HG03575 (cell line): ENCODE results near the gene PAK6.

Experiments used
- ATAC-seq: cut with Tn5 transposase; IDR thresholded peaks from one replicate; pipeline ENCODE4 v1.9.1; 2021; ENCODE audit not compliant: unreplicated experiment, insufficient number of reproducible peaks, low FRiP score; ENCODE audit errors: extremely low read depth

The PAK6 gene

GRCh38 chr15:40283615-40284300, 44.9 kb downstream of the PAK6 start:
- ATAC-seq: no peak

GRCh38 chr15:40285151-40285550, 46.3 kb downstream of the PAK6 start:
- ATAC-seq: no peak

GRCh38 chr15:40285554-40286011, 46.7 kb downstream of the PAK6 start:
- ATAC-seq: no peak

GRCh38 chr15:40286061-40286532, 47.2 kb downstream of the PAK6 start:
- ATAC-seq: no peak

- no peak for ATAC-seq
These were observed 47.9 kb downstream of the PAK6 start for GRCh38 chr15:40286794-40287193.

GRCh38 chr15:40287505-40287904, 48.6 kb downstream of the PAK6 start:
- ATAC-seq: no peak

- no peak for ATAC-seq
These were observed 49.1 kb downstream of the PAK6 start for GRCh38 chr15:40287968-40288367.

- ATAC-seq: no peak
These were observed 50.4 kb downstream of the PAK6 start for GRCh38 chr15:40289140-40289775.

- ATAC-seq: no peak
These were observed 51.7 kb downstream of the PAK6 start for GRCh38 chr15:40290545-40290917.

- no peak for ATAC-seq
These were observed 52.2 kb downstream of the PAK6 start for GRCh38 chr15:40290918-40291574.

- ATAC-seq: no peak
These were observed 53.4 kb downstream of the PAK6 start for GRCh38 chr15:40292246-40292645.

- ATAC-seq: no peak
These were observed 54.1 kb downstream of the PAK6 start for GRCh38 chr15:40293006-40293405.

GRCh38 chr15:40293905-40294895, 55.3 kb downstream of the PAK6 start:
- no peak for ATAC-seq

- ATAC-seq: no peak
These were observed 56.4 kb downstream of the PAK6 start for GRCh38 chr15:40295297-40295696.

GRCh38 chr15:40295877-40296560, 57.2 kb downstream of the PAK6 start:
- no peak for ATAC-seq

GRCh38 chr15:40296561-40297230, 57.8 kb downstream of the PAK6 start:
- no peak for ATAC-seq

- ATAC-seq: no peak
These were observed 58.5 kb downstream of the PAK6 start for GRCh38 chr15:40297356-40297755.
